LoVo (cell line): Measurements from ENCODE around the gene CBY2.
"Not testable (repeated sequence)": the region's sequence is repeated elsewhere in the genome, so short reads cannot be mapped to it uniquely, and the experiment has no call there.

Experiments
- DNase-seq: peaks from one replicate; pipeline ENCODE4 v3.0.0-alpha.2; 2016; ENCODE audit warnings: low spot score

The CBY2 gene

DNA sequence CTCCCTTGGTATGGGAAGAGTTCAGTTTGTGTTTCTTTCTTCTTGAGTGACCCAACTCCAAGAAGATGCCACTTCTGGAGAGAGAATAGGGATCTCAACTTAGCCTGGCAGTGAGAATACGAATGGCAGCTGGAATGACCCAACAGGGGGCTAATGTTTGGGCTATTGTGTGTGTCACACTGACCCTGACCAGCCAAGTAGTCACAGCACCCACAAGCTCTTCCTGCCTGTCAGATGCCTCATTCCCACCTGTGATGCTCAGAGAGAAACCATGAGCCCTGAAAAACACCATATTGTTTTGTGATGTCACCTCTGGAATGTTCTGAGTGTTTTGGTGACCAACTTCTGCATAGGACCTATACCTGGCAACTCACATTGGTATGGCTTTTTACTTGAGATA lies at the start of gene CBY2:
Gene CBY2, plus strand, starts transcription at position 233 of the 400 bp plus-strand sequence. Its CDS starts 71 bp downstream, at position 304.
- DNase-seq: no peak

DNA sequence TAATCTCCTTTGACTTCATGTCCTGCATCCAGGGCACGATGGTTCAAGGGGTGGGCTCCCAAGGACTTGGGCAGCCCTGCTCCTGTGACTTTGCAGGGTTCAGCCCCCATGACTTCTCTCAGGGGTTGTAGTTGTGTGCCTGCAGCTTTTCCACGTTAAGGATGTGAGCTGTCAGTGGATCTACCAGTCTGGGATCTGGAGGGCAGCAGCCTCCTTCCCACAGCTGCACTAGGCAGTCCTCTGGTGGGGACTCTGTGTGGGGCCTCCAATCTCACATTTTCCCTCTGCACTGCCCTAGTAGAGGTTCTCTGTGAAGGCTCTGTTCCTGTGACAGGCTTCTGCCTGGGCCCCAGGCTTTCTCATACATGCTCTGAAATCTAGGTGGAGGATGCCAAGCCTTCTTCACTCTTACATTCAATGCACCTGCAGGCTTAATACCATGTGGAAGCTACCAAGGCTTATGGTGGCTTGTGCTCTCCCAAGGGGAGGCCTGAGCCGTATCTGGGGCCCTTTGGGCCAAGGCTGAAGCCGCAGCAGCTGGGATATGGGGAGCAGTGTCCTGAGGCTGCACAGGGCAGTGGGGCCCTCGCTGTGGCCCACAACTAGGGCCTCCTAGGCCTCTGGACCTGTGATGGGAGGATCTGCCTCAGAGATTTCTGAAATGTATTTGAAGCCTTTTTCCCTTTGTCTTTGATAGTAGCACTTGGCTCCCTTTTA lies 47.3 kb upstream of the CBY2 start:
- DNase-seq: no peak

GRCh38 chr13:45658586-45659235 lies 43.4 kb upstream of the CBY2 start:
- DNase-seq: no peak

- DNase-seq: no peak
These were observed 42.6 kb upstream of the CBY2 start for GRCh38 chr13:45659536-45659935.

GRCh38 chr13:45660458-45660857 lies 41.7 kb upstream of the CBY2 start:
- DNase-seq: not testable (repeated sequence)

GRCh38 chr13:45662162-45662561 lies 40.0 kb upstream of the CBY2 start:
- no peak for DNase-seq

- not testable (repeated sequence) for DNase-seq
These were observed 39.2 kb upstream of the CBY2 start for GRCh38 chr13:45662903-45663302.

GRCh38 chr13:45669626-45670025 lies 32.5 kb upstream of the CBY2 start:
- DNase-seq: not testable (repeated sequence)

- DNase-seq: no peak
These were observed 31.8 kb upstream of the CBY2 start for GRCh38 chr13:45670189-45670885.

DNA sequence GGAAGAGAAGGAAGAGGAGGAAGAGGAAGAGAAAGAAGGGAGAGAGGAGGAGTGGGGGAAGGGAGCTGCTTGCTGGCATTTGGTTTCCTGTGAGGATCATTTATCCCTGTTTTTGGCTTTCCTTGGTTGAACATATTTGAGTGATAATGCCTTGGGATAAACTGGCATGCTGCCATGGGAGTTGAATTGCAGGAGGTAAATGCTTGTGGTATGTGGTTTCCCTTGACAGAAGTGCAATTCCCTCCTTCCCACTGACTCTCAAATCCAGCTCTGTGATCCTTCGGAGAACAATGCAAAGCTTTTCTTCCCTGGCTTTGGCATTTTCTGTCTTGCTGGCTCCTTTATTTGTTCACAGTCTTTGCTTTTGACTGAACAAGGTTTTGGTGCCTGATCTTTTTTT lies 27.2 kb upstream of the CBY2 start:
- peak; percentile 30 for DNase-seq

GRCh38 chr13:45678282-45678681 lies 23.8 kb upstream of the CBY2 start:
- DNase-seq: no peak

DNA sequence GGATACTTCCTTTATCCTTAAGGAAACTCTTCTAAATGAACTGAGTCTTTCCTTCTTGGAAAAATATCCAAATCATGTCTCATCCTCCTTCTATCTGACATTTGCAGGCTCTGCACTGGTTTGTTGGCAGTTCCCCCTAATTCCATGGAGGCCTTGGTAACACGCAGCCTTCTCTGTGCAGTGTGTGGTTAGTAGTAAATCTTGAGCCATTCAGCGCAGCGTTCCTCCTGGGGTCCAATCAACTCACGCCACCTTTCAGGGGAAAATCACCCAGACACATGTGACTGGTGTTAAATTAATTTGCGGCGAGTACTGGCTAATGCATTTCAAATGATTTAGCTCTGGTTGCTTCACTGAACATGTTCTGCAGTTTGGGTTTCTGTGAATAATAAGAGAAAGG lies 21.0 kb upstream of the CBY2 start:
- DNase-seq: no peak

DNA sequence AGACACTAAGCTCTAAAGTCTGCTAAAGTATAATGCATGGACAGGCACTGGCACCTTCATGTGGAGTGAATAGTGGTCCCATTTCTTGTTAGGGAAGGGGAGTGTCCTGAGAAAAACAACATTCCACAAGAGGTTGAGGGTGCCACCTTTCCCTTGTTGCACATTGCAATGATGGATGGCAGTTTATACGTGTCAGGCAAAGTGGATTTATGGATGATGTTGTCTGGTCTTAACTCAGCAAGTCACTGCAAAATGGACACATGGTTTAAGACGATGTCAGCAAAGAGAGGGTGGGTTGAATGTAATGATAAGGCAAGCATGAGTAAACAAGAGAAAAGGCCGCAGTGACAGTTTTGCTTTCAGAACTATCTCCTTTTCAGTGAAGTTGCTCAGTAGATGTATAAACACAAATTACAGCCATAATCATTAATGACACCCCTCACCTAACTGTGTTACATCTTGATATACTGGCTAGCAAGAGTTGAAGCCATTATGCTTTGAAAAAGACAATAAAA lies 19.6 kb upstream of the CBY2 start:
- no peak for DNase-seq

DNA sequence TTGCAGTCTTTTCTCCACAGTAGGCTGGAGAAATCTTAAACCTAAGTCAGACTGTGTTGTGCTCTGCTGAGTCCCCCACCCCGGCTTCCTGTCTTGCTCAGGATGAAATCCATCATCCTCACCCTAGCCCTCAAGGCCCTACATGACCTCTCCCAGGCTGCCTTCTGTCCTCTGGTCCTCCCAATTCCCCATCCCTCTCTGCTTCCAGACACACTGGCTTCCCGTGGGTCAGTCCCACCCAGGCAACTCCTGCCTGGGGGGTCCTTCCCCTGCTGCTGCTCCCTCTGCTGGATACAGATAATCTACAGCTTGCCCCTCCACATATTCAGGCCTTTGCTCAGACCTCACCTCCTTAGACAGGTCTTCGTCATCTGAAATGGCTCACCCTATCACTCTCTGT lies 18.4 kb upstream of the CBY2 start:
- no peak for DNase-seq

- no peak for DNase-seq
These were observed 13.5 kb upstream of the CBY2 start for GRCh38 chr13:45688577-45688976.

DNA sequence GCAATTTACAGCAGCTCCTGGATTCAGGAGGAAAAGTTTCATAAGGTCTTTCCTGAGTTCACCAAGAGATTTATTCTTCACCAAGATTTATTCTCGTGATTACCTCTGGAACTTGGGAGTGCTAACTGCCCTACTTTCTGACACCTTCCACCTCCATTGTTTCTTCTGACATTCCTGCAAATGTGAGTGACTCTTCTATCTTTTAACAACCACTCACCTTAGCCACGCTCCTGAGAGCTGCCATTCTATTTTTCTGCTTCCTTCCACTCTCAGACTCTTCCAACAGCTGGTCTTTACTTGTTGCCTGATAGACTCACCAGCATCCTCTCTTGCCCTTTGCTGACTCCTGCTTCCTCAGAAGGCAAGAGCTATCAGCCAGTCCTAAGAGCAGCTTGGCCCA lies 11.5 kb upstream of the CBY2 start:
- no peak for DNase-seq

DNA sequence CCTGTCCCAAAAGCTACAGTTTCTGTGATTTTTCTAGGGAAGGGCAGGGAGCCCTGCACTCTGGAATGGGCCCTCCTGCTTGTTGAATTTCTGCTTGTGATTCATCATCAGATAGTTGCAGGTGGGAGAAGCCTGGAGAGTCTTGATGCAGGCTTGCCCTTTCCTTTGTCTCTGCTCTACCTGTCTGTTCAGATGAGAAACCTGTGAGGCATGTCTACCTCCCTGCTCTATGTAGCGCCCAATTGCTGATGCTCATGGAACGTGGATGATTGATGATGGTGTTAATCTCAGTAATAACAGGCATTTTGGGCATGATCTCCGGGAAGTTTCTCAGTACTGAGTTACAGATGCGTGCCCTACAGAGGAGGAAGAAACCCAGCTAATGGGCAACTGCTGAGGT lies 10.9 kb upstream of the CBY2 start:
- no peak for DNase-seq

- DNase-seq: no peak
These were observed 10.5 kb upstream of the CBY2 start for GRCh38 chr13:45691667-45692066.

DNA sequence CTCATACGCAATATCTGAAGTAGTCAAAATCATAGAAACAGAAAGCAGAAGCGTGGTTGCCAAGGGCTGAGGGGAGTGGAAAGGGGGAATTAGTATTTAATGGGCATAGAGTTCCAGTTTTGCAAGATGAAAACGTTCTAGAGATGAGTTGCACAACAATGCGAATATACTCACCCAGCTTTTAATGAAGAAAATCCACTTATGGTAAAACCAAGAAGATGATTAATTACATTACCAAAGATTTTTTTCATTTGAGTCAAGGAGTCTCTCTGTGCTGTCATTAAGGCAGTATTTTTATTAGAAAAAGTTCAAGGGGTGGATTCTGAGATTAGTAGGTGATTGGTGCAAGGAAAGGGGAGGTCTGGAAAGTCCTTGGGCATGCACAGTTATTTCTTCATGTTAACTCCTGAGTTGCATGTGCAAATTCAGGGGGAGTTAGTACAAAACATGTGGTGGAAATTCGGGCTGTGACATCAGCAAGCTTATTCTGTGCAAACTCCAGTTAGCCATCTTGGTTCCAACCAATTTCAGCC lies 6.9 kb upstream of the CBY2 start:
- DNase-seq: no peak

DNA sequence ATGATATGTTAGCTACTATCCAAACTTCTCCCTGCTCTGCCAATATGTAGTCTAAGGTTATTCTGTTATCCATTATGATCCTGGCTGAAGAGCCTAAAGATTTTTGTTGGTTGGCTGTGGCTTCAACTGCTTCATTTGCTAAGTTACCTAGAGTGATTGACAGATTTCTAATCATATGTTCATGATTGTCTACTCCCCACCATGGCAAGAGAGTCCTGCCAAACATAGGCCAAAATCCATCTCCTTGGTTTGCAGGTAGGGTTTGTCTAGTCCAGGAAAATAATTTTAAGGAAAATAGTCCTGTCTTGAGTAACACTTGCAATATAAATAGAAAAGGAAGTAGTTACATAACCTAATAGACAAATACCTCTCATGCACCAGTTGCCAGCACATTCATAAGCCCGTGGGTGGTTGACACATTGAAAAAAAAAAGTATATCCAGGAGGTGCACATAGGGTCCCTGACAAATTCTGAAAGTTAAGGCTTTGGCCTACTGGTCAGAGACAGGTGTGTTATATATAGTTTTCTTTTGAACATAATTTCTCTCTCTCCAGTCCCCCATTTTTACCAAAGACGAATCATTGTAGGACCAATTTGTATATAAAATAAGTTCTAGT lies 5.4 kb upstream of the CBY2 start:
- no peak for DNase-seq

- no peak for DNase-seq
These were observed 884 bp upstream of the CBY2 start for GRCh38 chr13:45700971-45701900.
